Activated CD4-positive, alpha-beta T cell treated with anti-CD3 and anti-CD28 coated beads, Interleukin-2, amount 50 U/mL, for 1 hour (primary cell): ENCODE measurements around the gene TRAPPC12.
"Not testable (repeated sequence)": the region's sequence is repeated elsewhere in the genome, so short reads cannot be mapped to it uniquely, and the experiment has no call there.

ENCODE experiments used
- DNase-seq: peaks from one replicate; pipeline ENCODE4 v3.0.0-alpha.2; 2020

Gene TRAPPC12

GRCh38 chr2:3369340-3370181, 9.9 kb upstream of the TRAPPC12 start:
- not testable (repeated sequence) for DNase-seq

GRCh38 chr2:3376821-3377220, 2.7 kb upstream of the TRAPPC12 start:
- DNase-seq: no peak

GRCh38 chr2:3377279-3377611, 2.2 kb upstream of the TRAPPC12 start:
- DNase-seq: peak; percentile 19

GRCh38 chr2:3377612-3378432, 1.7 kb upstream of the TRAPPC12 start, which contains the start of gene EIPR1:
Gene EIPR1 (minus strand): TSS chr2:3377818. CDS start chr2:3377689, 129 bp downstream.
- DNase-seq: peak; percentile 96

GRCh38 chr2:3379339-3379646, 201 bp upstream of the TRAPPC12 start:
- no peak for DNase-seq

GRCh38 chr2:3386448-3386958, 7.0 kb downstream of the TRAPPC12 start:
- no peak for DNase-seq

GRCh38 chr2:3387011-3387410, 7.5 kb downstream of the TRAPPC12 start:
- no peak for DNase-seq

- DNase-seq: no peak
These were observed 8.3 kb downstream of the TRAPPC12 start for GRCh38 chr2:3387644-3388411.

- no peak for DNase-seq
These were observed 8.9 kb downstream of the TRAPPC12 start for GRCh38 chr2:3388412-3388738.

GRCh38 chr2:3389193-3389592, 9.7 kb downstream of the TRAPPC12 start:
- DNase-seq: no peak

- no peak for DNase-seq
These were observed 10.5 kb downstream of the TRAPPC12 start for GRCh38 chr2:3390041-3390440.

GRCh38 chr2:3392216-3392615, 12.7 kb downstream of the TRAPPC12 start:
- DNase-seq: no peak

- DNase-seq: no peak
These were observed 17.5 kb downstream of the TRAPPC12 start for GRCh38 chr2:3396920-3397559.

- DNase-seq: no peak
These were observed 19.4 kb downstream of the TRAPPC12 start for GRCh38 chr2:3398857-3399256.

GRCh38 chr2:3399381-3399780, 19.9 kb downstream of the TRAPPC12 start:
- no peak for DNase-seq

- DNase-seq: no peak
These were observed 20.3 kb downstream of the TRAPPC12 start for GRCh38 chr2:3399829-3400228.

- DNase-seq: no peak
These were observed 24.3 kb downstream of the TRAPPC12 start for GRCh38 chr2:3403587-3404334.

GRCh38 chr2:3404349-3404894, 24.9 kb downstream of the TRAPPC12 start:
- no peak for DNase-seq

- no peak for DNase-seq
These were observed 25.8 kb downstream of the TRAPPC12 start for GRCh38 chr2:3405307-3405706.

- DNase-seq: no peak
These were observed 26.4 kb downstream of the TRAPPC12 start for GRCh38 chr2:3405876-3406275.

GRCh38 chr2:3406501-3406900, 27.0 kb downstream of the TRAPPC12 start:
- DNase-seq: no peak

GRCh38 chr2:3408781-3409180, 29.3 kb downstream of the TRAPPC12 start:
- DNase-seq: no peak
